Cardiac muscle cell (in vitro differentiated cells and primary cell): ENCODE results near the gene ZNF654. TPM values are rescaled to one million over a fixed set of nuclear protein-coding genes. Genes with fewer than 3 reads are reported as not detected.

ENCODE experiments used
- DNase-seq, 2 donors: peaks; one replicate each; pipeline versions ENCODE4 v3.0.0 to v3.0.0-alpha.2; 2010 to 2017; ENCODE audit warnings: low read depth in 1 of 2, low spot score in 1 of 2
- H3K27ac ChIP-seq: fragments of 200-600 bp; sonication (generic); 2 replicates; pipeline ENCODE4 v1.5.1; 2016
- H3K27me3 ChIP-seq: fragments of 200-600 bp; sonication (generic); 2 replicates; pipeline ENCODE4 v1.6.0; 2016; ENCODE audit warnings: control low read depth
- H3K36me3 ChIP-seq: fragments of 200-600 bp; sonication (generic); 2 replicates; pipeline ENCODE4 v1.5.1; 2016; ENCODE audit warnings: control low read depth
- H3K4me1 ChIP-seq: fragments of 200-600 bp; sonication (generic); 2 replicates; pipeline ENCODE4 v1.8.1; 2017; ENCODE audit warnings: low read depth, mild to moderate bottlenecking, mixed run types
- H3K4me3 ChIP-seq: fragments of 200-600 bp; sonication (generic); 2 replicates; pipeline ENCODE4 v1.5.1; 2016; ENCODE audit warnings: mild to moderate bottlenecking
- H3K9me3 ChIP-seq: fragments of 200-600 bp; sonication (generic); 2 replicates; pipeline ENCODE4 v1.5.1; 2017; ENCODE audit warnings: low read depth, mild to moderate bottlenecking, control low read depth
- polyA plus RNA-seq: library from polyadenylated mRNA; unstranded; fragments of >200 nt; fragmentation: Nextera tagmentation; extraction: Ambion mirVana; gene quantifications from 2 replicates; pipeline ENCODE4 v1.2.1, GENCODE V29; 2016
- total RNA-seq: library from RNA; depleted of rRNA; stranded (reverse); fragments of >200 nt; gene quantifications from 2 replicates; pipeline ENCODE4 v1.2.3, GENCODE V29; 2016
- TF ChIP-seq, protein P1 (sequence below): IDR thresholded peaks from 2 replicates; pipeline ENCODE4 v1.5.1; 2012; ENCODE audit warnings: low read depth, mild to moderate bottlenecking, low read length

ZNF654 gene
- total and polyA plus RNA-seq, 2 experiments from 2014 or later: 12.0 to 13.1 TPM

GRCh38 chr3:88028876-88029275 is 30.2 kb upstream of the ZNF654 start:
- H3K27ac ChIP-seq: no peak overlapping the region
- no peaks in the 10 kb centered on the region for H3K27me3 ChIP-seq
- no peaks in the 10 kb centered on the region for H3K9me3 ChIP-seq
- H3K4me3 ChIP-seq: no peak overlapping the region
- TF ChIP-seq, protein P1, sequence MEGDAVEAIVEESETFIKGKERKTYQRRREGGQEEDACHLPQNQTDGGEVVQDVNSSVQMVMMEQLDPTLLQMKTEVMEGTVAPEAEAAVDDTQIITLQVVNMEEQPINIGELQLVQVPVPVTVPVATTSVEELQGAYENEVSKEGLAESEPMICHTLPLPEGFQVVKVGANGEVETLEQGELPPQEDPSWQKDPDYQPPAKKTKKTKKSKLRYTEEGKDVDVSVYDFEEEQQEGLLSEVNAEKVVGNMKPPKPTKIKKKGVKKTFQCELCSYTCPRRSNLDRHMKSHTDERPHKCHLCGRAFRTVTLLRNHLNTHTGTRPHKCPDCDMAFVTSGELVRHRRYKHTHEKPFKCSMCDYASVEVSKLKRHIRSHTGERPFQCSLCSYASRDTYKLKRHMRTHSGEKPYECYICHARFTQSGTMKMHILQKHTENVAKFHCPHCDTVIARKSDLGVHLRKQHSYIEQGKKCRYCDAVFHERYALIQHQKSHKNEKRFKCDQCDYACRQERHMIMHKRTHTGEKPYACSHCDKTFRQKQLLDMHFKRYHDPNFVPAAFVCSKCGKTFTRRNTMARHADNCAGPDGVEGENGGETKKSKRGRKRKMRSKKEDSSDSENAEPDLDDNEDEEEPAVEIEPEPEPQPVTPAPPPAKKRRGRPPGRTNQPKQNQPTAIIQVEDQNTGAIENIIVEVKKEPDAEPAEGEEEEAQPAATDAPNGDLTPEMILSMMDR: no peak
- H3K4me1 ChIP-seq: no peaks in the 10 kb centered on the region
- no peaks in the 10 kb centered on the region for H3K36me3 ChIP-seq
- no peak for DNase-seq

DNA sequence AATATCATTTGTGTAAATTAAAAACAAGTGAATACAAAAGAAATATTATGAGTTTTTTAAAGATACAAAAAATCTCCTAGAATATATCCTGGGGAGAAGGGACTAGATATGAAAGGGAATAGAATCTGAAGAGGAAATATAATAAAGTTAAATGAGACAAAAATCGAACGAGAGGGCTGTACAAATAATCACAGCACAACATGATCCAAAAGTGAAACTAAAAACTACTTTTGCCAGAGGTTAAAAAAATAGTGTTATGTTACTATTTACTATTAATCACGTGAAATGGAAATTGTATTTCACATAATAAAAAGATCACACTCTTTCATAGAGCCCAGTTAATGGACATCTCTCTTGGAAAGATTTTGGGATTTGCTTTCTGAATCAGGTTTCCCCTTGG is 28.8 kb upstream of the ZNF654 start:
- Histone ChIP-seq H3K9me3 (no peaks in the 10 kb centered on the region), H3K4me1 (no peaks in the 10 kb centered on the region), H3K27me3 (no peaks in the 10 kb centered on the region), H3K4me3 (no peak overlapping the region), H3K36me3 (no peaks in the 10 kb centered on the region), H3K27ac (no peak overlapping the region)
- DNase-seq: no peak
- TF ChIP-seq, protein P1: no peak

DNA sequence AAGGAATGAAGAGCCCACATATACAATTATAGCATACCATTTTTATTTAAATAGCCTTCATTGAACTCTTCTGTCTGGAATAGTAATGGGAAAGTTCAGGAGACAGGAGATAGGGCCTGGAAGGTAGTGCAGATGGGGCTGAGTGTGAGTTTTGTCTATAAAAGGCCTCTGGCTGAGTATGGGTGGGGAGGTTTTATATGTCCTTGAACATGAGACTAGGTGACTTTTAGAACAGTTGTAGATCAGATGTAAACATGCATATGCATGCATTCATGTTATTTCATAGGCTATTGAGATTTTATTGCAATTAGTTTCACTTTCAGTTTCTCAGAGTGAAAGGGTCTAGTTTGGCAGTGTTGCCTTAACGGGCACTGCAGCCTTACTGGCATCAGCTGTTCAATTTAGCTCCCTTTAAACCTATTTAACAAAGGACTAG is 27.4 kb upstream of the ZNF654 start:
- Histone ChIP-seq H3K9me3 (no peaks in the 10 kb centered on the region), H3K36me3 (no peaks in the 10 kb centered on the region), H3K4me1 (no peaks in the 10 kb centered on the region), H3K27me3 (no peaks in the 10 kb centered on the region), H3K4me3 (no peak overlapping the region), H3K27ac (no peak overlapping the region)
- DNase-seq: peak in 1 of 2 donors; percentile 39
- TF ChIP-seq, protein P1: no peak

DNA sequence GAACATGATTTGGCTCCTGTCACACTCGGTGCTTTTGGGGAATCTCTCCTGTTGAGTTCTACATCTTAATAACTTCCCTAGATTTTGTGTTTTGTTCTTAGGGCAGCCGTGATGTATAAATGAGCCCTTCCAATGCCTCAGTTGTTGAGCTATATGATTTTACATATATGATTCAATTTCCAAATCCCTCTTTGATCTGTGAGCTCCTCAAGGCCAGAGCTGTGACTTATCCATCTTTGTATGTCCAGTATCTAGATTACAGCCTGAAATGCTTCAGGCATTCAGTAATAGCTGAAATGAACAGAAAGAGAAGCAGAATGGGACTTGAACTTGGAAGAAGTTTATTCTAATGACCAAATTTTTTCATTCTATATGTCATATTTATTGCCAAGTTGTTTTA is 26.8 kb upstream of the ZNF654 start:
- Histone ChIP-seq H3K27me3 (no peaks in the 10 kb centered on the region), H3K36me3 (no peaks in the 10 kb centered on the region), H3K27ac (no peak overlapping the region), H3K4me3 (no peak overlapping the region), H3K4me1 (no peaks in the 10 kb centered on the region), H3K9me3 (no peaks in the 10 kb centered on the region)
- DNase-seq: no peak
- TF ChIP-seq, protein P1: no peak

DNA sequence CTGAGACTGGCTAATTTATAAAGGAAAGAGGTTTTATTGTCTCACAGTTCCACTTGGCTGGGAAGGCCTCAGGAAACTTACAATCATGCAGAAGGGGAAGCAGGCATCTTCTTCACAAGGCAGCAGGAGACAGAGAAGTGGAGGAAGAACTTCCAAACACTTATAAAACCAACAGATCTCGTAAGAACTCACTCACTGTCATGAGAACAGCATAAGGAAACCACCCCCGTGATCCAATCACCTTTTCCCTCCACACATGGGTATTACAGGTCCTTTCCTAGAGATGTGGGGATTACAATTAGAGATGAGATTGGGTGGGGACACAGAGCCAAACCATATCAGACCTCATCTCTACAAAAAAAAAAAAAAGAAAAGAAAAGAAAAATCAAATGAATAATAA is 26.0 kb upstream of the ZNF654 start:
- no peak overlapping the region for H3K27ac ChIP-seq
- H3K4me1 ChIP-seq: no peaks in the 10 kb centered on the region
- no peaks in the 10 kb centered on the region for H3K9me3 ChIP-seq
- no peaks in the 10 kb centered on the region for H3K27me3 ChIP-seq
- no peak for DNase-seq
- H3K4me3 ChIP-seq: no peak overlapping the region
- no peaks in the 10 kb centered on the region for H3K36me3 ChIP-seq
- TF ChIP-seq, protein P1: no peak

DNA sequence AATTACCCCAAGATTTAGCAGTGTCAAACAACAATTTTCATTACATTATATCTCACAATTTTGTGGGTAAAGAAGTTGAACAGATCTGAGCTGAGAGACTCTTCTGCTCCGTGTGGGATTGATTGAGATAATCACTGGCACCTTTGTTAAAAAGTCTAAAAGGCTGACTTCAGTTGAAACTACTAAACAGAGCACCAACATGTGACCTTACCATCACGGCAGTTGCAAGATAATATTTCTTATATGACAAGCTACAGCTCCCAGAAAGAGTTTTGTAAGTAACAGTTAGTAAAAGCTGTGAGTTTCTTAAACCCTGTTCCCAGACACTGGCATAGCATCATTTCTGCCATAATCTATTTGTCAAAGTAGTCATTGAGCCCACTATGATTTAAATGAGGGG is 25.2 kb upstream of the ZNF654 start:
- TF ChIP-seq, protein P1: no peak
- Histone ChIP-seq H3K27me3 (no peaks in the 10 kb centered on the region), H3K4me3 (no peak overlapping the region), H3K27ac (no peak overlapping the region), H3K36me3 (no peaks in the 10 kb centered on the region), H3K4me1 (no peaks in the 10 kb centered on the region), H3K9me3 (no peaks in the 10 kb centered on the region)
- no peak for DNase-seq
